B cell (primary cell): ENCODE results near the gene SPPL3.

Experiments
- CTCF ChIP-seq: fragments of 200-600 bp; IDR thresholded peaks from one replicate; pipeline ENCODE4 v1.8.0; 2022; ENCODE audit warnings: antibody characterized with exemption, mild to moderate bottlenecking
- EZH2 ChIP-seq: IDR thresholded peaks from 2 replicates; pipeline ENCODE4 v1.6.1; 2012; ENCODE audit warnings: borderline replicate concordance, low read depth, mild to moderate bottlenecking, moderate library complexity, low read length; ENCODE audit not compliant: insufficient read depth, poor library complexity, severe bottlenecking

- TF ChIP-seq CTCF = no peak
- TF ChIP-seq EZH2 = no peak
Observed at GRCh38 chr12:120874547-120875245, 29.5 kb downstream of the SPPL3 start.
